ENCODE results near the gene GDAP1L1.

DNA sequence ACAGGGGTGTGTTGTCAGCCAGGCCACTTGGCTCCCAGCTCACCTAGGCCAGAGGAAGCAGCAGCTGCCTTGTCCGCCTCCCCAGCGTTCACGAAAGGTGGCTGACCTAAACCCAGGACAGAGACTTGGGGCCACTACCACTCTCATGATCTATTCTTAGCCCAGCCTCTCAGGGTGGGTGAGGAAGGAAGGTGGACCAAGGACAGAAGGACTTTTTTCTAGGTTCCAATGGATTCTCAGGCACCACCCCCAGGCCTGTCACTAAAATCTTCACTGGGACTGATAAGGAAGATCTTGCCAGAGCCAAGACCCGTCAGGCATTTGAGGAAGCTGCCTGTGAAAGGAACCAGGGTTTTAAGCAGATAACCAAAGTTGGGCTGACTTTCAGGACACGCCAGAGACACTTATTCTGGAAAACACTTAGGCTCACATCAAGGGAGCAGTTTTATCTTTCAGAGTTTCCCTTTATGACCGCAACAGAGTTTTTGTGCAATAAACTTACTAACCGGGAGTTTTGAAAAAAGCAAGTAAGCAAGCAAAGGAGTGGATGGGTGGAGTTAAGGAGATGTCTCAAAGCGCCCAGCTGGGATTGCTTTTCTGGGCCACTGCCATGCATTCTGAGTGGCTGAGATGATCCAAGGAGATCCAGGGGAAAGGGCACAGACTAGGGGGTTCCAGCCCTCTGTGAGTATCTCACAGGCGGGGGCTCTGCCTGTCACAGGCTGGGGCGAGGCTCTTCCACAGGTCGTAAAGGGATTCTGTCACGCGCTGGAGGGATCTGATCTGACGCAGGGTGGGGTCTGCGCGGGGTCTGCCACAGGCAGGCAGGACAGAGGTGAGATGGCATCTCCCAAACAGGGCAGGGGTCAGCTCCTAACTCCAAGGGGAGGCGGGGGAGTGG is 62.9 kb downstream of the GDAP1L1 start:
- TF ChIP-seq, protein P1, sequence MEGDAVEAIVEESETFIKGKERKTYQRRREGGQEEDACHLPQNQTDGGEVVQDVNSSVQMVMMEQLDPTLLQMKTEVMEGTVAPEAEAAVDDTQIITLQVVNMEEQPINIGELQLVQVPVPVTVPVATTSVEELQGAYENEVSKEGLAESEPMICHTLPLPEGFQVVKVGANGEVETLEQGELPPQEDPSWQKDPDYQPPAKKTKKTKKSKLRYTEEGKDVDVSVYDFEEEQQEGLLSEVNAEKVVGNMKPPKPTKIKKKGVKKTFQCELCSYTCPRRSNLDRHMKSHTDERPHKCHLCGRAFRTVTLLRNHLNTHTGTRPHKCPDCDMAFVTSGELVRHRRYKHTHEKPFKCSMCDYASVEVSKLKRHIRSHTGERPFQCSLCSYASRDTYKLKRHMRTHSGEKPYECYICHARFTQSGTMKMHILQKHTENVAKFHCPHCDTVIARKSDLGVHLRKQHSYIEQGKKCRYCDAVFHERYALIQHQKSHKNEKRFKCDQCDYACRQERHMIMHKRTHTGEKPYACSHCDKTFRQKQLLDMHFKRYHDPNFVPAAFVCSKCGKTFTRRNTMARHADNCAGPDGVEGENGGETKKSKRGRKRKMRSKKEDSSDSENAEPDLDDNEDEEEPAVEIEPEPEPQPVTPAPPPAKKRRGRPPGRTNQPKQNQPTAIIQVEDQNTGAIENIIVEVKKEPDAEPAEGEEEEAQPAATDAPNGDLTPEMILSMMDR (IDR thresholded peaks at IDR 0.05; ENCODE audit: poor library complexity): no peak
- TF ChIP-seq EZH2 (IDR thresholded peaks at IDR 0.05; ENCODE audit: borderline replicate concordance) (no peak), EZH2phosphoT487 (IDR thresholded peaks at IDR 0.05; ENCODE audit: low read depth, severe bottlenecking, unreplicated experiment) (no peak)

Data from hepatocyte (in vitro differentiated cells).